Glutamatergic neuron (in vitro differentiated cells): ENCODE data around the gene NAA25. TPM values are rescaled to one million over a fixed set of nuclear protein-coding genes. Genes with fewer than 3 reads are reported as not detected.

Source experiments
- DNase-seq: peaks from one replicate; pipeline ENCODE4 v3.0.0; 2022
- H3K27ac Mint-ChIP-seq: one replicate; pipeline ENCODE4 v1.8.0; 2020; ENCODE audit warnings: mild to moderate bottlenecking, mixed read lengths, inconsistent platforms; ENCODE audit not compliant: unreplicated experiment
- H3K27me3 Mint-ChIP-seq: one replicate; pipeline ENCODE4 v1.8.0; 2020; ENCODE audit warnings: mild to moderate bottlenecking, moderate library complexity, mixed read lengths, inconsistent platforms; ENCODE audit not compliant: unreplicated experiment
- H3K36me3 Mint-ChIP-seq: one replicate; pipeline ENCODE4 v1.8.0; 2020; ENCODE audit warnings: mild to moderate bottlenecking, mixed read lengths, inconsistent platforms; ENCODE audit not compliant: unreplicated experiment
- H3K4me1 Mint-ChIP-seq: one replicate; pipeline ENCODE4 v1.8.0; 2020; ENCODE audit warnings: mild to moderate bottlenecking, low read depth, mixed read lengths, inconsistent platforms; ENCODE audit not compliant: unreplicated experiment
- H3K4me3 Mint-ChIP-seq: one replicate; pipeline ENCODE4 v1.8.0; 2020; ENCODE audit warnings: mild to moderate bottlenecking, mixed read lengths, inconsistent platforms; ENCODE audit not compliant: unreplicated experiment
- H3K9me3 Mint-ChIP-seq: one replicate; pipeline ENCODE4 v1.8.0; 2020; ENCODE audit warnings: mild to moderate bottlenecking, moderate library complexity, mixed read lengths, inconsistent platforms; ENCODE audit not compliant: unreplicated experiment
- total RNA-seq: library from RNA; stranded (reverse); fragmentation: NEBNext Ultra II Directional; extraction: Animal tissue kit (Norgen Biotek cat#: 25700); gene quantifications from one replicate; pipeline ENCODE4 v1.2.1, GENCODE V29; 2021; ENCODE audit not compliant: unreplicated experiment
- TF ChIP-seq, protein P1 (sequence below): fragments of 200-600 bp; sonication (generic); IDR thresholded peaks from one replicate; pipeline ENCODE4 v1.5.0; 2021; ENCODE audit not compliant: partially characterized antibody, unreplicated experiment

NAA25 gene
- total RNA-seq, 1 donor from 2014 or later = 34.8 TPM

DNA sequence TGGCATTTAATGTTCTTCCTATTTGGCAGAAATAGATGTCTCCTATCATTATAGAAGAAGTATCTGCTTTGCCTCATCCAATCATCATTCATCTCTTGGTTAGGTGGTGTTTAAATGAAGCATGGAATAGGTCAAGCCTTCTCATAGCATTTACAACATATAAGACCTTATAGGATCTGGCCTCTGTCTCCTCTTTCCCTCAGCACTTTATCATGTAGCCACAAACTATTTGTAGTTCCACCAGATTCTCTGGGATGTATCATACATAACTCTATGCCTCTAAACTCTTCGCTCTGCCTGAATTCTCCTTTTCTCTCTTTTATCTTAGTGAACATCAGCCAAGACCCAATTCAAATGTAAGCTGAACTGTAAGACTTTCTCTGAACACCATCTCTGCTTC, 20.7 kb downstream of the NAA25 start:
- DNase-seq = no peak
- TF ChIP-seq, protein P1, sequence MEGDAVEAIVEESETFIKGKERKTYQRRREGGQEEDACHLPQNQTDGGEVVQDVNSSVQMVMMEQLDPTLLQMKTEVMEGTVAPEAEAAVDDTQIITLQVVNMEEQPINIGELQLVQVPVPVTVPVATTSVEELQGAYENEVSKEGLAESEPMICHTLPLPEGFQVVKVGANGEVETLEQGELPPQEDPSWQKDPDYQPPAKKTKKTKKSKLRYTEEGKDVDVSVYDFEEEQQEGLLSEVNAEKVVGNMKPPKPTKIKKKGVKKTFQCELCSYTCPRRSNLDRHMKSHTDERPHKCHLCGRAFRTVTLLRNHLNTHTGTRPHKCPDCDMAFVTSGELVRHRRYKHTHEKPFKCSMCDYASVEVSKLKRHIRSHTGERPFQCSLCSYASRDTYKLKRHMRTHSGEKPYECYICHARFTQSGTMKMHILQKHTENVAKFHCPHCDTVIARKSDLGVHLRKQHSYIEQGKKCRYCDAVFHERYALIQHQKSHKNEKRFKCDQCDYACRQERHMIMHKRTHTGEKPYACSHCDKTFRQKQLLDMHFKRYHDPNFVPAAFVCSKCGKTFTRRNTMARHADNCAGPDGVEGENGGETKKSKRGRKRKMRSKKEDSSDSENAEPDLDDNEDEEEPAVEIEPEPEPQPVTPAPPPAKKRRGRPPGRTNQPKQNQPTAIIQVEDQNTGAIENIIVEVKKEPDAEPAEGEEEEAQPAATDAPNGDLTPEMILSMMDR = no peak
- Mint-ChIP-seq H3K27ac (no peak overlapping the region), H3K9me3 (no peaks in the 10 kb centered on the region), H3K4me3 (no peak overlapping the region), H3K27me3 (no peaks in the 10 kb centered on the region), H3K4me1 (no peaks in the 10 kb centered on the region), H3K36me3 (no peaks in the 10 kb centered on the region)

DNA sequence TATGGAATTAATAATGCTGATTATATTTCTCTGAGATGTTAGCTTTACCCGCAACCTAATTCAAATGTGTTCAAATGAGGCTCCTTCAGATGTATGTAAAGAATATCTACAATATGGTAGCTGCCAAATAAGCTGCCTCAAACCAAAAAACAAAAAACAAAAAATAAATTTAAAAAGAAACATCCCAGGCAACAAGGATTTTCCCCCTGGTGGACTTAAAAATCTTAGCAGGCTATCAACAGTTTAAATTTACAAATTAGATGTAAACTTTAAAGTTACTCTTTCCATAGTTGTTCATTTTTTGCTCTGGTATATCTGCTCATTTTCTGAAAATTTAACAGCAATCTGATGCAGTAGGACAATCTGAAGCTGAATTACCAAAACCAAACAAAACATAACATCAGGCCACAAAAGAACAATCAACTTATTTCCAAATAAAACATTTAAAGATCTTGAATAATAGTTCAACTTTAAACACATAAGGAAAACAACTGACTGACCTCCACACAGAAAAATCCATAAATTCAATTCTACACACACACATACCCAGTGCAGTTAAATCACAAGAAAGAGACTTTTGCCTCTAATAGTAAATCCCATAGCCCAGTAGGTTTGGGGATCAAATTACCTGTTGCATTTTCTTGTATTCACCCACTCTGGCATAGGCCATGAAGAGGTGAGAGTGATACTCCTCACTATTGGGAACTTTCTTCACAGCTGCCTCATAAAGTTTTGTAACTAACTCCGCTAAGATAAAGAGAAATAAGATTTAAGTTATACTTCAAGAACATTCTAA, 21.3 kb downstream of the NAA25 start:
- no peaks in the 10 kb centered on the region for H3K36me3 Mint-ChIP-seq
- no peaks in the 10 kb centered on the region for H3K4me1 Mint-ChIP-seq
- TF ChIP-seq, protein P1 = peak; percentile 23
- H3K27ac Mint-ChIP-seq = no peak overlapping the region
- H3K9me3 Mint-ChIP-seq = no peaks in the 10 kb centered on the region
- DNase-seq = no peak
- H3K4me3 Mint-ChIP-seq = no peak overlapping the region
- no peaks in the 10 kb centered on the region for H3K27me3 Mint-ChIP-seq

DNA sequence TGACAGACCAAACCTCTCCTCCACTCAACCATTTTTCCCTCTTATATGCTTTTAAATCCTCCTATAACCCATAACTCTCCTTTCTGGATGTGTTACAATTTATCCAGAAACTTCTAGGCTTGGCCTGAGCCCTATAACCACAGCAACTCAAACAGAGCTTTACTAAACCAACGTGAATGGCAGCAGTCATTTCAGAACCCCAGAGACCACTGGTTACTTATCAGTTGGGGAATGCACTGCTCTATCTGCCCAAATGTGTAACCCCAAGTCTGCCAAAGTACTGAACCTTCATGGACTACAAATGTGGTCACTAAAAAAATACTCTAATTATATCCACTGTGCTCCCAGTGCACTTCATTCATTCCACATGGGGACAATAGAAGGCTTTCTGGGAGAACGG, 42.0 kb downstream of the NAA25 start:
- H3K27ac Mint-ChIP-seq = no peak overlapping the region

DNA sequence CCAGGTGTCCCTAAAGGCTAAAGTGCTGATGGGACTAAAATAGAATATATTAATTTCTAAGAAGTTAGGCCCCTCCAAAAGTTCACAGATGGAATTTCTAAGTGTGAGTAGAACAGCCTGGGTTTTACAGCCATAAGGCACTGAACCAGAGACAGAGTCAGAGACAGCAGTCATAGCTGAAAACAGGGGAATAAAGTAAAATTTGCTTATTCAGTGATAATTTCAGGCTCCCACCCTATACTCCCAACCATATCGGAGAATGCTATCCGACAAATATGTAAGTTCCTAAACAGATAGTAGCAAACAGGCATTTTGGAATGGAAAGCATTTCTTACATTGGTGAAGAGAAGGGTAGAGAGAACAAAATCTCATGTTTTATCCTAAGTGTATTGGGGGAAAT, 45.3 kb downstream of the NAA25 start:
- TF ChIP-seq, protein P1 = no peak
- no peak for DNase-seq
- Mint-ChIP-seq H3K27ac (no peak overlapping the region), H3K4me3 (no peak overlapping the region), H3K4me1 (no peaks in the 10 kb centered on the region), H3K36me3 (no peaks in the 10 kb centered on the region), H3K27me3 (no peaks in the 10 kb centered on the region), H3K9me3 (no peaks in the 10 kb centered on the region)

More for the DNA sequence above, 42.0 kb downstream of the NAA25 start:
- no peaks in the 10 kb centered on the region for H3K9me3 Mint-ChIP-seq
- H3K4me1 Mint-ChIP-seq = no peaks in the 10 kb centered on the region
- H3K36me3 Mint-ChIP-seq = no peaks in the 10 kb centered on the region
- TF ChIP-seq, protein P1 = no peak
- H3K4me3 Mint-ChIP-seq = no peak overlapping the region
- H3K27me3 Mint-ChIP-seq = no peaks in the 10 kb centered on the region
- no peak for DNase-seq

GRCh38 chr12:112061137-112061536, 47.4 kb downstream of the NAA25 start:
- Mint-ChIP-seq H3K36me3 (no peaks in the 10 kb centered on the region), H3K9me3 (no peaks in the 10 kb centered on the region), H3K27me3 (no peaks in the 10 kb centered on the region), H3K4me3 (no peak overlapping the region), H3K27ac (peak overlapping the region; percentile 50), H3K4me1 (no peaks in the 10 kb centered on the region)
- TF ChIP-seq, protein P1 = no peak
- no peak for DNase-seq
